Keratinocyte (primary cell): Measurements from ENCODE around the gene KCNN3.

Experiments
- EZH2 ChIP-seq: IDR thresholded peaks from one replicate; pipeline ENCODE4 v1.6.1; 2012; ENCODE audit warnings: inconsistent platforms, mild to moderate bottlenecking, low read length, moderate library complexity
- TF ChIP-seq, protein P1 (sequence below), 3 experiments: IDR thresholded peaks in 1 of 3; conservative IDR thresholded peaks in 1 of 3; optimal IDR thresholded peaks in 1 of 3; 2 replicates in 2 of 3; 3 replicates in 1 of 3; pipeline versions ENCODE3 to v1.5.1; 2011; ENCODE audit warnings: low read length in 3 of 3, mild to moderate bottlenecking in 3 of 3, moderate library complexity in 2 of 3, control low read depth in 1 of 3, inconsistent platforms in 1 of 3; ENCODE audit not compliant: insufficient read depth in 2 of 3; ENCODE audit errors: extremely low read depth in 1 of 3

DNA sequence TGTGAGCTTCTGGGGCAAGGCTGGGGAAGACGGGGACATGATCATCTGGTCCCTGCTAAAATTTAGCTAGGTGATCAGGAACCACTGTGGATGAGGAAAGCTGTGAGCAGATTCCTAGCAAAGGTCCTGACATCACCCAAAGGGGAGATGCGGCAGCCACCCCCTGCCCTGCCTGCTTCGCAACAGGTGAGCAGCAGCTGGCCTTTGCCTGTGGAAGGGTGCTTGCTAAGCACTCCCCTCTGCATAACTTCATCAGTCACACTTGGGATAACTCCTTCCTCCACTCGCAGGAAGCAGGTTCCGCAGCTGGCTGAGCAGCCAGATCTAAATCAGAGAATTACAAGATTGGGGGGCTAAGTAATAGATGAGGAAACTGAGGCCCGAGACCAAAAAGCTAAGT lies 51.2 kb downstream of the KCNN3 start:
- TF ChIP-seq, protein P1, sequence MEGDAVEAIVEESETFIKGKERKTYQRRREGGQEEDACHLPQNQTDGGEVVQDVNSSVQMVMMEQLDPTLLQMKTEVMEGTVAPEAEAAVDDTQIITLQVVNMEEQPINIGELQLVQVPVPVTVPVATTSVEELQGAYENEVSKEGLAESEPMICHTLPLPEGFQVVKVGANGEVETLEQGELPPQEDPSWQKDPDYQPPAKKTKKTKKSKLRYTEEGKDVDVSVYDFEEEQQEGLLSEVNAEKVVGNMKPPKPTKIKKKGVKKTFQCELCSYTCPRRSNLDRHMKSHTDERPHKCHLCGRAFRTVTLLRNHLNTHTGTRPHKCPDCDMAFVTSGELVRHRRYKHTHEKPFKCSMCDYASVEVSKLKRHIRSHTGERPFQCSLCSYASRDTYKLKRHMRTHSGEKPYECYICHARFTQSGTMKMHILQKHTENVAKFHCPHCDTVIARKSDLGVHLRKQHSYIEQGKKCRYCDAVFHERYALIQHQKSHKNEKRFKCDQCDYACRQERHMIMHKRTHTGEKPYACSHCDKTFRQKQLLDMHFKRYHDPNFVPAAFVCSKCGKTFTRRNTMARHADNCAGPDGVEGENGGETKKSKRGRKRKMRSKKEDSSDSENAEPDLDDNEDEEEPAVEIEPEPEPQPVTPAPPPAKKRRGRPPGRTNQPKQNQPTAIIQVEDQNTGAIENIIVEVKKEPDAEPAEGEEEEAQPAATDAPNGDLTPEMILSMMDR (optimal IDR thresholded peaks at IDR 0.05 in 1 of 3, IDR thresholded peaks at IDR 0.05 in 1 of 3, conservative IDR thresholded peaks at IDR 0.05 in 1 of 3; ENCODE audit: extremely low read depth in 1 of 3, insufficient read depth in 2 of 3, low read length in 3 of 3) = no peak
- no peak for TF ChIP-seq EZH2
